OCI-LY1 (cell line): Measurements from ENCODE around the gene ATP9B.

Experiments used
- H2AFZ ChIP-seq: fragments of 200-600 bp; sonication (generic), shearing (Covaris generic); 2 replicates; pipeline ENCODE4 v1.6.0; 2014; ENCODE audit warnings: antibody characterized with exemption, mild to moderate bottlenecking, low read length
- H3F3A ChIP-seq: fragments of 200-600 bp; sonication (generic), shearing (Covaris generic); 2 replicates; pipeline ENCODE4 v1.6.0; 2014; ENCODE audit warnings: mild to moderate bottlenecking, antibody characterized with exemption, low read length, moderate library complexity; ENCODE audit not compliant: insufficient read depth
- H3K27ac ChIP-seq: fragments of 200-600 bp; sonication (generic); 2 replicates; pipeline ENCODE4 v1.5.1; 2014; ENCODE audit warnings: low read length, mixed run types, mild to moderate bottlenecking, low read depth; ENCODE audit not compliant: poor library complexity, severe bottlenecking
- H3K27me3 ChIP-seq: fragments of 200-600 bp; sonication (generic); 2 replicates; pipeline ENCODE4 v1.6.0; 2014; ENCODE audit warnings: antibody characterized with exemption, mild to moderate bottlenecking, low read length, moderate library complexity; ENCODE audit not compliant: insufficient read depth
- H3K36me3 ChIP-seq: fragments of 200-600 bp; sonication (generic); 2 replicates; pipeline ENCODE4 v1.6.1; 2014; ENCODE audit warnings: mild to moderate bottlenecking, antibody characterized with exemption, low read length, moderate library complexity, mixed read lengths; ENCODE audit not compliant: insufficient read depth
- H3K4me1 ChIP-seq: fragments of 200-600 bp; sonication (generic); 2 replicates; pipeline ENCODE4 v1.5.1; 2014; ENCODE audit warnings: mild to moderate bottlenecking, low read length, moderate library complexity; ENCODE audit not compliant: insufficient read depth, severe bottlenecking
- H3K4me2 ChIP-seq: fragments of 200-600 bp; sonication (generic), shearing (Covaris generic); 2 replicates; pipeline ENCODE4 v1.6.1; 2014; ENCODE audit warnings: low read length
- H3K4me3 ChIP-seq: fragments of 200-600 bp; sonication (generic); 2 replicates; pipeline ENCODE4 v1.5.1; 2014; ENCODE audit warnings: low read length, low read depth, mild to moderate bottlenecking, mixed read lengths; ENCODE audit not compliant: poor library complexity, severe bottlenecking
- H3K79me2 ChIP-seq: fragments of 200-600 bp; shearing (Covaris generic); 2 replicates; pipeline ENCODE4 v1.6.1; 2016; ENCODE audit warnings: mixed run types, low read length, mixed read lengths; ENCODE audit not compliant: insufficient read depth
- H3K9ac ChIP-seq: fragments of 200-600 bp; sonication (generic), shearing (Covaris generic); 2 replicates; pipeline ENCODE4 v1.6.1; 2014; ENCODE audit warnings: mild to moderate bottlenecking, low read length, mixed read lengths
- H3K9me2 ChIP-seq: fragments of 200-600 bp; sonication (generic), shearing (Covaris generic); 2 replicates; pipeline ENCODE4 v1.6.1; 2014; ENCODE audit warnings: low read depth, mild to moderate bottlenecking, low read length, mixed read lengths
- H3K9me3 ChIP-seq: fragments of 200-600 bp; shearing (Covaris generic); 2 replicates; pipeline ENCODE4 v1.6.1; 2014; ENCODE audit warnings: low read length, mixed read lengths
- H4K20me1 ChIP-seq: fragments of 200-600 bp; sonication (generic), shearing (Covaris generic); 2 replicates; pipeline ENCODE4 v1.6.0; 2016; ENCODE audit warnings: mild to moderate bottlenecking, low read length; ENCODE audit not compliant: insufficient read depth
- EZH2 ChIP-seq: fragments of 200-600 bp; sonication (generic), shearing (Covaris generic); IDR thresholded peaks from 2 replicates; pipeline ENCODE4 v1.8.0; 2017; ENCODE audit warnings: borderline replicate concordance, mixed run types, mild to moderate bottlenecking, antibody characterized with exemption, low read length, moderate library complexity, mixed read lengths
- TF ChIP-seq, protein P1 (sequence below): fragments of 200-600 bp; sonication (generic), shearing (Covaris generic); IDR thresholded peaks from 2 replicates; pipeline ENCODE4 v1.5.1; 2017; ENCODE audit warnings: mild to moderate bottlenecking, antibody characterized with exemption, low read length, moderate library complexity, mixed read lengths

The ATP9B gene

DNA sequence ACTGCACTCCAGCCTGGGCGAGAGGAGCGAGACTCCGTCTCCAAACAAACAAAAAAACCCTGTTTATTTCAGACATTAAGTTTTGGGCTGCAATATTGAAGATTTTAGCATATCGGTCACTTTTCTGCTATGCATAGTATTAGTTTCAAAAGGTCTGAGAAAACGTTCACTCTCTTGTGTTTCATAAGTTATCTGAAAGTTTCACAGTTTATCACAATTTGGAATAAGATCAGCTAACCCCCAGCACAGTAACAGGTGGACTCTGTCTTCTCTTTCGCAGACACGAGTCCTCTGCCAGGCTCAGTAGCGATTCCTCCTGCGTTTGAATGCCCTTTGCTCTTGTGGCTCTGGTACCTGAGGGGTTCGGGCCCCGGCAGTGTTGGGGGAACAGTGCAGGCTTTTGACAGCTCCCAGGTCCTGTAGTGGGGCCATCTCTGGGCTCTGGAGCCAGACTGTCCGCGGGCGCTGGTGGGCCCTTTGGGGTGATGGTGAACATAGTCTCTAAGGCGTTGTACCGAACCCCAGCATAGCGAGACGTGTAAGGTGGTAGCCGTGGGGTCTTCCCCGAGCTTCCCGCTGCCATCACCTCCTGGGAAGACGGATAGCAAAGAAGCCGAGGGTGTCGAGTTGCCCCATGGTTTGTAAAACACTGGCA, 347.0 kb downstream of the ATP9B start:
- Histone ChIP-seq H3K4me2 (no peak overlapping the region), H3K79me2 (peaks cover 61% of the 10 kb centered on the region), H3K9me3 (no peaks in the 10 kb centered on the region), H3K4me1 (no peaks in the 10 kb centered on the region), H3K27ac (no peak overlapping the region), H2AFZ (no peak overlapping the region), H3K9ac (no peak overlapping the region), H3K27me3 (no peaks in the 10 kb centered on the region), H4K20me1 (no peaks in the 10 kb centered on the region), H3K9me2 (no peaks in the 10 kb centered on the region), H3K4me3 (no peak overlapping the region), H3F3A (no peaks in the 10 kb centered on the region), H3K36me3 (peaks cover 89% of the 10 kb centered on the region)
- TF ChIP-seq EZH2, result no peak
- TF ChIP-seq, protein P1, sequence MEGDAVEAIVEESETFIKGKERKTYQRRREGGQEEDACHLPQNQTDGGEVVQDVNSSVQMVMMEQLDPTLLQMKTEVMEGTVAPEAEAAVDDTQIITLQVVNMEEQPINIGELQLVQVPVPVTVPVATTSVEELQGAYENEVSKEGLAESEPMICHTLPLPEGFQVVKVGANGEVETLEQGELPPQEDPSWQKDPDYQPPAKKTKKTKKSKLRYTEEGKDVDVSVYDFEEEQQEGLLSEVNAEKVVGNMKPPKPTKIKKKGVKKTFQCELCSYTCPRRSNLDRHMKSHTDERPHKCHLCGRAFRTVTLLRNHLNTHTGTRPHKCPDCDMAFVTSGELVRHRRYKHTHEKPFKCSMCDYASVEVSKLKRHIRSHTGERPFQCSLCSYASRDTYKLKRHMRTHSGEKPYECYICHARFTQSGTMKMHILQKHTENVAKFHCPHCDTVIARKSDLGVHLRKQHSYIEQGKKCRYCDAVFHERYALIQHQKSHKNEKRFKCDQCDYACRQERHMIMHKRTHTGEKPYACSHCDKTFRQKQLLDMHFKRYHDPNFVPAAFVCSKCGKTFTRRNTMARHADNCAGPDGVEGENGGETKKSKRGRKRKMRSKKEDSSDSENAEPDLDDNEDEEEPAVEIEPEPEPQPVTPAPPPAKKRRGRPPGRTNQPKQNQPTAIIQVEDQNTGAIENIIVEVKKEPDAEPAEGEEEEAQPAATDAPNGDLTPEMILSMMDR, result no peak

DNA sequence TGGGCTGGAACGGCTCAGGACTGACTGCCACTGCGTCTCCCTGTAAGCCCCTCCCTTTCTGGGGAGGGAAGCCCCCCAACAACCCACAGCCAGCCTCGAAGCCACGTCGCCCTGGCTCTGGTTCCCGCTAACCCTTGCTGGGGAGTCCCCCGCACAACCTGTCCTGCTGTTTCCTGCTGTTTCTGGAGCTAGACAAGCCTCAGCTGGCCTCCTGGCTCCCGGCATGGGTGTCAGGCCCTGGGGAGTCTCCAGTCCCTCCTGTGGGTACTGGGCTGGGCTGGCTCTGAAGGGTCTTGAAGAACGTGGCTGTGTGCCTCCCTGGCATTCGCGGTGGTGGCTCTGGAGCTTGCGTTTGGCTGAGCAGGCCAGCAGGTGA, 347.5 kb downstream of the ATP9B start:
- TF ChIP-seq, protein P1, result no peak
- no peak for TF ChIP-seq EZH2
- no peak overlapping the region for H2AFZ ChIP-seq
- peaks cover 90% of the 10 kb centered on the region for H3K36me3 ChIP-seq
- H3K9ac ChIP-seq, result no peak overlapping the region
- no peak overlapping the region for H3K4me2 ChIP-seq
- H3F3A ChIP-seq, result no peaks in the 10 kb centered on the region
- no peak overlapping the region for H3K4me3 ChIP-seq
- no peaks in the 10 kb centered on the region for H3K9me2 ChIP-seq
- H3K9me3 ChIP-seq, result no peaks in the 10 kb centered on the region
- H3K79me2 ChIP-seq, result peaks cover 60% of the 10 kb centered on the region
- no peaks in the 10 kb centered on the region for H3K27me3 ChIP-seq
- no peak overlapping the region for H3K27ac ChIP-seq
- no peaks in the 10 kb centered on the region for H4K20me1 ChIP-seq
- H3K4me1 ChIP-seq, result no peaks in the 10 kb centered on the region

DNA sequence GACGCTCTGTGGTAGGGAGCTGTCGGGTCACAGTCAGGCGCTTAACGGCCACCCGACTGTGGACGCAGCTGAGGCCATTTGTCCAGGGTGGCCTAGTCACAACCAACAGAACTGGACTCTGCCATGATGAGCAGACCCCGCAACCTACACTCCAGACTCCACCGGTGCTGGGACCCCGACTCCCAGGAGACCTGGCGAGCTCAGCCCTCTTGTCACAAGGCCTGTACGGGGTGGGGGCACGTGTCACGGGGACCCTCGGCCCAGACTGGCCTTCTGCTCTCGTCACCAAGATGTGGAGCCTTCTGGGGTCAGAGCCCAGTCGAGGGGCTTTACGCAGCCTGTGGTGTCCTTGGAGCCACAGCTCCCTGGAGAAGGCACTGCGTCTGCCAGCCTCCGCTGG, 349.0 kb downstream of the ATP9B start:
- H3F3A ChIP-seq, result no peaks in the 10 kb centered on the region
- H3K27ac ChIP-seq, result no peak overlapping the region
- no peaks in the 10 kb centered on the region for H3K9me2 ChIP-seq
- H3K79me2 ChIP-seq, result peaks cover 49% of the 10 kb centered on the region
- H3K4me2 ChIP-seq, result no peak overlapping the region
- H3K9me3 ChIP-seq, result no peaks in the 10 kb centered on the region
- peaks cover 90% of the 10 kb centered on the region for H3K36me3 ChIP-seq
- no peaks in the 10 kb centered on the region for H3K4me1 ChIP-seq
- H2AFZ ChIP-seq, result no peak overlapping the region
- no peak overlapping the region for H3K9ac ChIP-seq
- H3K27me3 ChIP-seq, result no peaks in the 10 kb centered on the region
- no peak for TF ChIP-seq EZH2
- TF ChIP-seq, protein P1, result no peak
- no peak overlapping the region for H3K4me3 ChIP-seq
- no peaks in the 10 kb centered on the region for H4K20me1 ChIP-seq
